ENCODE data around the gene TM2D1.
"Not testable (repeated sequence)": the region's sequence is repeated elsewhere in the genome, so short reads cannot be mapped to it uniquely, and the experiment has no call there.

The TM2D1 gene

GRCh38 chr1:61687901-61688300, 37.0 kb downstream of the TM2D1 start:
- TF ChIP-seq CTCF (IDR thresholded peaks at IDR 0.05; ENCODE audit: insufficient read depth, low read length) (no peak), POLR2AphosphoS5 (IDR thresholded peaks at IDR 0.05; ENCODE audit: low read depth) (no peak), REST (IDR thresholded peaks at IDR 0.05; ENCODE audit: insufficient replicate concordance, low read depth) (no peak), GABPA (IDR thresholded peaks at IDR 0.05; ENCODE audit: low read depth) (no peak), SPI1 (IDR thresholded peaks at IDR 0.05; ENCODE audit: borderline replicate concordance, low read depth) (no peak)
- no peak for DNase-seq (ENCODE audit: low read depth in 1 of 2, low spot score in 1 of 2)
- H3K27ac ChIP-seq (replicated peaks), result no peak overlapping the region
- H3K4me3 ChIP-seq (replicated peaks; ENCODE audit: insufficient read depth, low read length), result no peak overlapping the region
- H3K27me3 ChIP-seq (ENCODE audit: insufficient read depth, poor library complexity, severe bottlenecking), result no peaks in the 10 kb centered on the region

GRCh38 chr1:61682891-61683290, 42.0 kb downstream of the TM2D1 start:
- TF ChIP-seq REST (IDR thresholded peaks at IDR 0.05; ENCODE audit: insufficient replicate concordance, low read depth) (no peak), CTCF (IDR thresholded peaks at IDR 0.05; ENCODE audit: insufficient read depth, low read length) (no peak), GABPA (IDR thresholded peaks at IDR 0.05; ENCODE audit: low read depth) (no peak), SPI1 (IDR thresholded peaks at IDR 0.05; ENCODE audit: borderline replicate concordance, low read depth) (no peak), POLR2AphosphoS5 (IDR thresholded peaks at IDR 0.05; ENCODE audit: low read depth) (no peak)
- DNase-seq (ENCODE audit: low read depth in 1 of 2, low spot score in 1 of 2), result no peak
- Histone ChIP-seq H3K27me3 (ENCODE audit: insufficient read depth, poor library complexity, severe bottlenecking) (no peaks in the 10 kb centered on the region), H3K4me3 (replicated peaks; ENCODE audit: insufficient read depth, low read length) (no peak overlapping the region), H3K27ac (replicated peaks) (no peak overlapping the region)

GRCh38 chr1:61680500-61680899, 44.4 kb downstream of the TM2D1 start:
- TF ChIP-seq POLR2AphosphoS5 (IDR thresholded peaks at IDR 0.05; ENCODE audit: low read depth) (no peak), GABPA (IDR thresholded peaks at IDR 0.05; ENCODE audit: low read depth) (no peak), REST (IDR thresholded peaks at IDR 0.05; ENCODE audit: insufficient replicate concordance, low read depth) (no peak), CTCF (IDR thresholded peaks at IDR 0.05; ENCODE audit: insufficient read depth, low read length) (no peak), SPI1 (IDR thresholded peaks at IDR 0.05; ENCODE audit: borderline replicate concordance, low read depth) (no peak)
- no peak overlapping the region for H3K4me3 ChIP-seq (replicated peaks; ENCODE audit: insufficient read depth, low read length)
- DNase-seq (ENCODE audit: low read depth in 1 of 2, low spot score in 1 of 2), result no peak
- H3K27ac ChIP-seq (replicated peaks), result no peak overlapping the region
- H3K27me3 ChIP-seq (ENCODE audit: insufficient read depth, poor library complexity, severe bottlenecking), result no peaks in the 10 kb centered on the region

- H3K4me3 ChIP-seq (replicated peaks; ENCODE audit: insufficient read depth, low read length); H3K27me3 ChIP-seq (ENCODE audit: insufficient read depth, poor library complexity, severe bottlenecking); H3K27ac ChIP-seq (replicated peaks); DNase-seq (ENCODE audit: low read depth in 1 of 2, low spot score in 1 of 2): not testable (repeated sequence)
Measured at GRCh38 chr1:61676881-61677280, 48.1 kb downstream of the TM2D1 start.

Measured in HL-60 (cell line).